Measurements from ENCODE around the gene ACOT8. TPM values are rescaled to one million over a fixed set of nuclear protein-coding genes. Genes with fewer than 3 reads are reported as not detected.
A peak's percentile ranks its signal among the peaks of the same experiment; 100 is the strongest.

The ACOT8 gene
- total and polyA plus RNA-seq, 2 donors (not counting 3 experiments of a cell fraction or from before 2014, with no cell fraction given) = 15.5 to 50.9 TPM

GRCh38 chr20:45812157-45813005, 44.8 kb downstream of the ACOT8 start, which contains the start of gene UBE2C:
Gene UBE2C, plus strand, starts transcription at chr20:45812644. Its CDS starts 52 bp downstream, at chr20:45812696.
- Histone ChIP-seq H2AFZ (ENCODE audit: low read depth, low read length) (peak within 1 kb of the TSS; percentile 76), H3K36me3 (ENCODE audit: control insufficient read depth in 2 of 2, extremely low read depth in 1 of 2, insufficient read depth in 2 of 2, low read length in 2 of 2) (peaks cover 3 to 10% of the 10 kb centered on the region in 2 experiments), H4K20me1 (replicated peaks; ENCODE audit: control insufficient read depth, extremely low read depth, insufficient read depth, low read length) (no peaks in the 10 kb centered on the region), H3K4me1 (ENCODE audit: control insufficient read depth, extremely low read depth, insufficient read depth, low read length) (peaks cover 15% of the 10 kb centered on the region), H3K9me1 (replicated peaks; ENCODE audit: control insufficient read depth, extremely low read depth, insufficient read depth, low read length) (no peaks in the 10 kb centered on the region), H3K27ac (ENCODE audit: insufficient read depth, low read depth, low read length) (peak within 1 kb of the TSS; percentile 41), H3K27me3 (ENCODE audit: control insufficient read depth in 2 of 2, insufficient read depth in 2 of 2, low read length in 2 of 2) (no peaks in the 10 kb centered on the region), H3K79me2 (ENCODE audit: control insufficient read depth, insufficient read depth, low read length) (peaks cover 25% of the 10 kb centered on the region), H3K4me2 (ENCODE audit: insufficient read depth, low read length) (peak within 1 kb of the TSS; percentile 91), H3K9me3 (replicated peaks; ENCODE audit: control insufficient read depth, insufficient read depth, low read length) (no peaks in the 10 kb centered on the region), H3K9ac (replicated peaks; ENCODE audit: extremely low read depth, insufficient read depth, low read length) (peak within 1 kb of the TSS; percentile 78), H3K4me3 (replicated peaks in 1 of 3; ENCODE audit: insufficient read depth in 1 of 3, low read depth in 1 of 3, low read length in 3 of 3) (peak within 1 kb of the TSS; percentile 59 to 96 (median 90))
- intact Hi-C loops (cut with micrococcal nuclease) (loop anchor here (1.0 to 10.0 kb wide), 4 partner anchors 22 to 552 kb away; partner anchors contain the start of genes ACOT8, NCOA5 and ZSWIM3), dilution Hi-C loops (cut with MboI; ENCODE audit: extremely low pct_ligation_motif_present, low sequenced_read_pairs) (no loop called here)
- CTCF ChIA-PET = interaction anchor here (1.0 to 2.9 kb wide), 3 partner anchors 12 to 158 kb away, joined by 3 to 12 read pairs (median 5); no protein-coding TSS in a partner anchor
- POLR2A ChIA-PET = no interaction called here
- FAIRE-seq (peak; percentile 100), DNase-seq (ENCODE audit: low read depth, low spot score) (peak; percentile 100)
- TSS peak; percentile 71 for BruUV-seq (replicated peaks)
- TF ChIP-seq MYC (IDR thresholded peaks at IDR 0.05; ENCODE audit: low read depth, low read length) = peak; percentile 86
- TF ChIP-seq POLR2A (IDR thresholded peaks at IDR 0.05; ENCODE audit: low read depth, low read length) = peak; percentile 50
- peak; percentile 79 for TF ChIP-seq POLR2AphosphoS5 (IDR thresholded peaks at IDR 0.05; ENCODE audit: insufficient read depth, low read depth, low read length)
- TF ChIP-seq, protein P1, sequence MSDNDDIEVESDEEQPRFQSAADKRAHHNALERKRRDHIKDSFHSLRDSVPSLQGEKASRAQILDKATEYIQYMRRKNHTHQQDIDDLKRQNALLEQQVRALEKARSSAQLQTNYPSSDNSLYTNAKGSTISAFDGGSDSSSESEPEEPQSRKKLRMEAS (IDR thresholded peaks at IDR 0.05; ENCODE audit: insufficient read depth, insufficient read length) = peak; percentile 94
- TF ChIP-seq GATA2 (IDR thresholded peaks at IDR 0.05; ENCODE audit: insufficient read depth, insufficient read length, low read depth, low read length) = no peak
- no peak for TF ChIP-seq JUN (IDR thresholded peaks at IDR 0.05; ENCODE audit: borderline replicate concordance, insufficient read depth, insufficient read length, low read depth)
- no peak for TF ChIP-seq FOS (IDR thresholded peaks at IDR 0.05; ENCODE audit: borderline replicate concordance, insufficient read depth, low read length)
- TF ChIP-seq, protein P2, sequence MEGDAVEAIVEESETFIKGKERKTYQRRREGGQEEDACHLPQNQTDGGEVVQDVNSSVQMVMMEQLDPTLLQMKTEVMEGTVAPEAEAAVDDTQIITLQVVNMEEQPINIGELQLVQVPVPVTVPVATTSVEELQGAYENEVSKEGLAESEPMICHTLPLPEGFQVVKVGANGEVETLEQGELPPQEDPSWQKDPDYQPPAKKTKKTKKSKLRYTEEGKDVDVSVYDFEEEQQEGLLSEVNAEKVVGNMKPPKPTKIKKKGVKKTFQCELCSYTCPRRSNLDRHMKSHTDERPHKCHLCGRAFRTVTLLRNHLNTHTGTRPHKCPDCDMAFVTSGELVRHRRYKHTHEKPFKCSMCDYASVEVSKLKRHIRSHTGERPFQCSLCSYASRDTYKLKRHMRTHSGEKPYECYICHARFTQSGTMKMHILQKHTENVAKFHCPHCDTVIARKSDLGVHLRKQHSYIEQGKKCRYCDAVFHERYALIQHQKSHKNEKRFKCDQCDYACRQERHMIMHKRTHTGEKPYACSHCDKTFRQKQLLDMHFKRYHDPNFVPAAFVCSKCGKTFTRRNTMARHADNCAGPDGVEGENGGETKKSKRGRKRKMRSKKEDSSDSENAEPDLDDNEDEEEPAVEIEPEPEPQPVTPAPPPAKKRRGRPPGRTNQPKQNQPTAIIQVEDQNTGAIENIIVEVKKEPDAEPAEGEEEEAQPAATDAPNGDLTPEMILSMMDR (IDR thresholded peaks at IDR 0.05; ENCODE audit: extremely low read depth in 1 of 2, insufficient read depth in 1 of 2, low read depth in 1 of 2, low read length in 2 of 2) = no peak
- TF ChIP-seq EZH2 (IDR thresholded peaks at IDR 0.05; ENCODE audit: borderline replicate concordance, low read depth, low read length, severe bottlenecking) = no peak
